Endometrial microvascular endothelial cells (primary cell): ENCODE data around the gene MRAP2. TPM values are rescaled to one million over a fixed set of nuclear protein-coding genes. Genes with fewer than 3 reads are reported as not detected.
"Not testable (repeated sequence)": the region's sequence is repeated elsewhere in the genome, so short reads cannot be mapped to it uniquely, and the experiment has no call there.

Source experiments
- in situ Hi-C: cut with HindIII; loops from 2 replicates; pipeline ENCODE4 v1.10.0; 2017; ENCODE audit warnings: low sequenced_read_pairs, low pct_unique_long_range_greater_than_20kb; ENCODE audit errors: inconsistent ontology term
- total RNA-seq: library from RNA; depleted of rRNA; stranded (reverse); fragments of >200 nt; gene quantifications from one replicate; pipeline ENCODE4 v1.2.3, GENCODE V29; 2015; ENCODE audit errors: inconsistent ontology term

MRAP2 gene
- total RNA-seq, 1 donor from 2014 or later, result not detected

GRCh38 chr6:84026721-84027164 lies 6.8 kb upstream of the MRAP2 start:
- in situ Hi-C loops, result no loop called here

- in situ Hi-C loops, result no loop called here
Measured at GRCh38 chr6:84027340-84028181, 6.0 kb upstream of the MRAP2 start.

- in situ Hi-C loops, result no loop called here
Measured at GRCh38 chr6:84028350-84028749, 5.2 kb upstream of the MRAP2 start.

GRCh38 chr6:84032000-84032399 lies 1.6 kb upstream of the MRAP2 start:
- in situ Hi-C loops, result not testable (repeated sequence)

GRCh38 chr6:84035484-84035883 lies 1.9 kb downstream of the MRAP2 start:
- in situ Hi-C loops, result no loop called here

- in situ Hi-C loops, result no loop called here
Measured at GRCh38 chr6:84037425-84038089, 4.0 kb downstream of the MRAP2 start.

- in situ Hi-C loops, result no loop called here
Measured at GRCh38 chr6:84042603-84043002, 9.0 kb downstream of the MRAP2 start.

- in situ Hi-C loops, result no loop called here
Measured at GRCh38 chr6:84043555-84043954, 10.0 kb downstream of the MRAP2 start.

- in situ Hi-C loops, result no loop called here
Measured at GRCh38 chr6:84046755-84047154, 13.2 kb downstream of the MRAP2 start.

GRCh38 chr6:84048588-84048987 lies 15.0 kb downstream of the MRAP2 start:
- in situ Hi-C loops, result no loop called here

GRCh38 chr6:84050408-84050807 lies 16.8 kb downstream of the MRAP2 start:
- in situ Hi-C loops, result no loop called here

GRCh38 chr6:84052204-84052882 lies 18.8 kb downstream of the MRAP2 start:
- in situ Hi-C loops, result no loop called here

GRCh38 chr6:84052883-84053241 lies 19.3 kb downstream of the MRAP2 start:
- in situ Hi-C loops, result no loop called here

- in situ Hi-C loops, result no loop called here
Measured at GRCh38 chr6:84055647-84056046, 22.1 kb downstream of the MRAP2 start.

GRCh38 chr6:84057908-84058307 lies 24.3 kb downstream of the MRAP2 start:
- in situ Hi-C loops, result no loop called here

GRCh38 chr6:84059082-84059481 lies 25.5 kb downstream of the MRAP2 start:
- in situ Hi-C loops, result no loop called here

GRCh38 chr6:84061174-84061573 lies 27.6 kb downstream of the MRAP2 start:
- in situ Hi-C loops, result no loop called here

- in situ Hi-C loops, result no loop called here
Measured at GRCh38 chr6:84061613-84062398, 28.2 kb downstream of the MRAP2 start.

GRCh38 chr6:84062519-84063154 lies 29.1 kb downstream of the MRAP2 start:
- in situ Hi-C loops, result no loop called here
